Panc1 (cell line): ENCODE measurements around the gene LRRC1. TPM values are rescaled to one million over a fixed set of nuclear protein-coding genes. Genes with fewer than 3 reads are reported as not detected.

Source experiments
- ATAC-seq: fragments of 200-7000 bp; cut with Tn5 transposase; 2 replicates; pipeline ENCODE4 v1.9.1; 2020; ENCODE audit warnings: mild to moderate bottlenecking, moderate library complexity
- BruUV-seq: library from RNA; stranded (reverse); fragments of 400-500 nt; replicated peaks from 2 replicates; lab custom pipeline; 2021; lab: Mats Ljungman, UMichigan
- CTCF ChIA-PET: fragments of 300-600 bp; sonication (Branson Sonifier 250); formaldehyde crosslinking; loops from one replicate; lab custom pipeline; 2022; ENCODE audit warnings: antibody characterized with exemption; lab: Charles Lee
- POLR2A ChIA-PET: fragments of 300-600 bp; sonication (Branson Sonifier 250); formaldehyde crosslinking; loops from one replicate; lab custom pipeline; 2022; ENCODE audit warnings: antibody characterized with exemption; lab: Charles Lee
- DNase-seq: peaks from one replicate; pipeline ENCODE4 v3.0.0-alpha.2; 2010; ENCODE audit warnings: low read depth, low spot score
- H3K27ac ChIP-seq: 2 replicates; pipeline ENCODE4 v1.5.1; 2011; ENCODE audit warnings: mild to moderate bottlenecking, low read length, inconsistent platforms
- H3K27me3 ChIP-seq: fragments of 200-500 bp; sonication (Bioruptor generic); 2 replicates; pipeline ENCODE4 v1.6.0; 2014; ENCODE audit warnings: low read length, inconsistent platforms; ENCODE audit not compliant: control insufficient read depth, insufficient read depth
- H3K36me3 ChIP-seq: fragments of 200-500 bp; sonication (Bioruptor generic); 2 replicates; pipeline ENCODE4 v1.5.1; 2014; ENCODE audit warnings: inconsistent platforms, mild to moderate bottlenecking, low read length, moderate library complexity; ENCODE audit not compliant: control insufficient read depth, insufficient read depth
- H3K4me1 ChIP-seq: 2 replicates; pipeline ENCODE4 v1.5.1; 2011; ENCODE audit warnings: inconsistent platforms, mild to moderate bottlenecking, low read length, moderate library complexity; ENCODE audit not compliant: control insufficient read depth, insufficient read depth
- H3K4me3 ChIP-seq, 2 experiments: 2 replicates each; pipeline ENCODE4 v1.5.1; 2011 to 2012; ENCODE audit warnings: low read depth in 2 of 2, low read length in 2 of 2, mild to moderate bottlenecking in 2 of 2, inconsistent platforms in 1 of 2, moderate library complexity in 1 of 2
- H3K9me3 ChIP-seq: fragments of 200-500 bp; sonication (Bioruptor generic); 2 replicates; pipeline ENCODE4 v1.5.1; 2014; ENCODE audit warnings: low read depth, mild to moderate bottlenecking, inconsistent platforms, low read length, moderate library complexity; ENCODE audit not compliant: control insufficient read depth, insufficient read depth
- CTCF ChIP-seq: fragments of 450-650 bp; IDR thresholded peaks from 2 replicates; pipeline ENCODE4 v1.5.1; 2017; ENCODE audit warnings: mild to moderate bottlenecking
- POLR2AphosphoS5 ChIP-seq: IDR thresholded peaks from 2 replicates; pipeline ENCODE4 v1.6.1; 2012; ENCODE audit warnings: mild to moderate bottlenecking, low read depth, low read length, moderate library complexity
- SIN3A ChIP-seq: IDR thresholded peaks from 2 replicates; pipeline ENCODE4 v1.6.1; 2012; ENCODE audit warnings: low read depth, mild to moderate bottlenecking, low read length, moderate library complexity, borderline replicate concordance; ENCODE audit not compliant: insufficient read depth
- TCF7L2 ChIP-seq: IDR thresholded peaks from 2 replicates; pipeline ENCODE4 v1.6.1; 2011; ENCODE audit warnings: mild to moderate bottlenecking, low read depth, low read length, inconsistent platforms
- in situ Hi-C: cut with HindIII; loops from 2 replicates; pipeline ENCODE4 v1.10.0; 2016; ENCODE audit warnings: low sequenced_read_pairs, low pct_unique_long_range_greater_than_20kb
- intact Hi-C: fragments of 100-400 bp; cut with micrococcal nuclease; formaldehyde crosslinking; loops from one replicate; pipeline ENCODE4 v1.10.0; 2022; ENCODE audit not compliant: unreplicated experiment
- total RNA-seq: library from RNA; stranded (reverse); gene quantifications from one replicate; pipeline ENCODE4 v1.2.1, GENCODE V29; 2021; ENCODE audit not compliant: unreplicated experiment
- TF ChIP-seq, protein P1 (sequence below), 2 experiments: IDR thresholded peaks; 2 replicates each; pipeline ENCODE4 v1.6.1; 2011 to 2012; ENCODE audit warnings: low read depth in 2 of 2, control low read depth in 1 of 2, low read length in 1 of 2, mild to moderate bottlenecking in 1 of 2, moderate library complexity in 1 of 2; ENCODE audit not compliant: insufficient read depth in 1 of 2

Gene LRRC1
- total RNA-seq, 1 experiment from 2014 or later, result 13.8 TPM

DNA sequence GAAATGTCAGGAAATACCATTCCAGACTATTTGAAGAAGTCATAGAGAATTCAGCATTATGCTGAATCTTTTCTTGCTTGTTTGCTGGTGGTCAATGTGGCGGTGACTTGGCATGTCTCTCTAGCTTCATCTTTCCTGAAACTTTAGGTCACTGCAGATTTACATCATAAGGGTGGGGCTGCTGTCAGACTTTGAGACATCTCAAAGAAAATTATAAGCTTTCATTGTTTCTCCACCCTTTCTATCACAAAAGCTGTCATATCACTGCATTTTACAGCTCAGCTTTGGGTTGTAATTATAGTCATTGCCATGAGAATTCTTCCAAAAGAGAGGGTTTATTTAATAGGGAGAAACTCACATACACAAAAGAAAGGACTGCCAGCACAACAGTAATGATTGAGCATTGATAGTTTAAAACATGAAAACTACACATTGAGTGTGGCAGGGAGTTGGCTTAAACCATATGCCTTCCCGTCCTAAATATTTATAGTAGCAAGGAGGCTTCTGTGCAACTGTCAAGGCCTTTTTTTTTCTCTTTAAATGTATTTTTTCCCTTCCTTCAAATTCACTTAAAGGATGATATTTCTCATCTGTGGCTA, 44.7 kb upstream of the LRRC1 start:
- H3K36me3 ChIP-seq, result no peaks in the 10 kb centered on the region
- no peak for DNase-seq
- ChIA-PET CTCF (no interaction called here), POLR2A (no interaction called here)
- H3K4me1 ChIP-seq, result no peaks in the 10 kb centered on the region
- H3K27me3 ChIP-seq, result no peaks in the 10 kb centered on the region
- TF ChIP-seq SIN3A (no peak), POLR2AphosphoS5 (no peak), TCF7L2 (no peak), CTCF (no peak)
- TF ChIP-seq, protein P1, sequence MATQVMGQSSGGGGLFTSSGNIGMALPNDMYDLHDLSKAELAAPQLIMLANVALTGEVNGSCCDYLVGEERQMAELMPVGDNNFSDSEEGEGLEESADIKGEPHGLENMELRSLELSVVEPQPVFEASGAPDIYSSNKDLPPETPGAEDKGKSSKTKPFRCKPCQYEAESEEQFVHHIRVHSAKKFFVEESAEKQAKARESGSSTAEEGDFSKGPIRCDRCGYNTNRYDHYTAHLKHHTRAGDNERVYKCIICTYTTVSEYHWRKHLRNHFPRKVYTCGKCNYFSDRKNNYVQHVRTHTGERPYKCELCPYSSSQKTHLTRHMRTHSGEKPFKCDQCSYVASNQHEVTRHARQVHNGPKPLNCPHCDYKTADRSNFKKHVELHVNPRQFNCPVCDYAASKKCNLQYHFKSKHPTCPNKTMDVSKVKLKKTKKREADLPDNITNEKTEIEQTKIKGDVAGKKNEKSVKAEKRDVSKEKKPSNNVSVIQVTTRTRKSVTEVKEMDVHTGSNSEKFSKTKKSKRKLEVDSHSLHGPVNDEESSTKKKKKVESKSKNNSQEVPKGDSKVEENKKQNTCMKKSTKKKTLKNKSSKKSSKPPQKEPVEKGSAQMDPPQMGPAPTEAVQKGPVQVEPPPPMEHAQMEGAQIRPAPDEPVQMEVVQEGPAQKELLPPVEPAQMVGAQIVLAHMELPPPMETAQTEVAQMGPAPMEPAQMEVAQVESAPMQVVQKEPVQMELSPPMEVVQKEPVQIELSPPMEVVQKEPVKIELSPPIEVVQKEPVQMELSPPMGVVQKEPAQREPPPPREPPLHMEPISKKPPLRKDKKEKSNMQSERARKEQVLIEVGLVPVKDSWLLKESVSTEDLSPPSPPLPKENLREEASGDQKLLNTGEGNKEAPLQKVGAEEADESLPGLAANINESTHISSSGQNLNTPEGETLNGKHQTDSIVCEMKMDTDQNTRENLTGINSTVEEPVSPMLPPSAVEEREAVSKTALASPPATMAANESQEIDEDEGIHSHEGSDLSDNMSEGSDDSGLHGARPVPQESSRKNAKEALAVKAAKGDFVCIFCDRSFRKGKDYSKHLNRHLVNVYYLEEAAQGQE (IDR thresholded peaks at IDR 0.05; ENCODE audit: insufficient read depth in 1 of 2, low read depth in 2 of 2, low read length in 1 of 2), result no peak
- no peaks in the 10 kb centered on the region for H3K9me3 ChIP-seq
- no peak overlapping the region for H3K27ac ChIP-seq
- intact Hi-C loops, result no loop called here
- H3K4me3 ChIP-seq, result no peak overlapping the region
- ATAC-seq, result no peak
- no TSS peak for BruUV-seq
- in situ Hi-C loops, result no loop called here

- H3K4me1 ChIP-seq, result no peaks in the 10 kb centered on the region
- ChIA-PET POLR2A (no interaction called here), CTCF (no interaction called here)
- H3K27ac ChIP-seq, result no peak overlapping the region
- intact Hi-C loops, result no loop called here
- ATAC-seq (no peak), DNase-seq (no peak)
- BruUV-seq, result no TSS peak
- no peaks in the 10 kb centered on the region for H3K27me3 ChIP-seq
- no peaks in the 10 kb centered on the region for H3K36me3 ChIP-seq
- H3K4me3 ChIP-seq, result no peak overlapping the region
- no peak for TF ChIP-seq TCF7L2
- no peak for TF ChIP-seq CTCF
- TF ChIP-seq, protein P1 (IDR thresholded peaks at IDR 0.05; ENCODE audit: insufficient read depth in 1 of 2, low read depth in 2 of 2, low read length in 1 of 2), result no peak
- no peak for TF ChIP-seq SIN3A
- no peak for TF ChIP-seq POLR2AphosphoS5
- no peaks in the 10 kb centered on the region for H3K9me3 ChIP-seq
- in situ Hi-C loops, result no loop called here
Observed at GRCh38 chr6:53751417-53751816, 43.4 kb upstream of the LRRC1 start.
